Daoy (cell line): Measurements from ENCODE around the gene EML4. TPM values are rescaled to one million over a fixed set of nuclear protein-coding genes. Genes with fewer than 3 reads are reported as not detected.
"Not testable (repeated sequence)": the region's sequence is repeated elsewhere in the genome, so short reads cannot be mapped to it uniquely, and the experiment has no call there.

Experiments
- DNase-seq: peaks from one replicate; pipeline ENCODE4 v3.0.0-alpha.2; 2015; ENCODE audit warnings: low read depth
- total RNA-seq: library from RNA; depleted of rRNA; stranded (reverse); fragments of >200 nt; shearing (Covaris generic); gene quantifications from 2 replicates; pipeline ENCODE4 v1.2.3, GENCODE V29; 2014

The EML4 gene
- total RNA-seq, 1 experiment from 2014 or later: 36.1 TPM

DNA sequence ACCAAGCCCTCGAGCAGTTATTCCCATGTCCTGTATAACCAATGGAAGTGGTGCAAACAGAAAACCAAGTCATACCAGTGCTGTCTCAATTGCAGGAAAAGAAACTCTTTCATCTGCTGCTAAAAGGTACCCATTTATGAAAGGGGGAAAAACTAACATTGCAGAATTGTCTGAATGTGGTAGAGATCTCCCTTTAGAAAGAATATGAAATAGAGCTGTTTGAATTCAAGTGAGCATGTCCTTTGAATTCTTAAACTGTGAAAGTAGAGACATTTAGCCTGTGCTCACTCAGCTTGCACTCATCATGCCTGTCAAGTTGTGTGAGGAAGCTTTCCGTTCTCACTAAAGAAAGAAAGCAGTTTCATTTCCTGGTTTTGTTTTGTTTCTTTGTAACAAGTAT, 87.4 kb downstream of the EML4 start:
- DNase-seq: no peak

DNA sequence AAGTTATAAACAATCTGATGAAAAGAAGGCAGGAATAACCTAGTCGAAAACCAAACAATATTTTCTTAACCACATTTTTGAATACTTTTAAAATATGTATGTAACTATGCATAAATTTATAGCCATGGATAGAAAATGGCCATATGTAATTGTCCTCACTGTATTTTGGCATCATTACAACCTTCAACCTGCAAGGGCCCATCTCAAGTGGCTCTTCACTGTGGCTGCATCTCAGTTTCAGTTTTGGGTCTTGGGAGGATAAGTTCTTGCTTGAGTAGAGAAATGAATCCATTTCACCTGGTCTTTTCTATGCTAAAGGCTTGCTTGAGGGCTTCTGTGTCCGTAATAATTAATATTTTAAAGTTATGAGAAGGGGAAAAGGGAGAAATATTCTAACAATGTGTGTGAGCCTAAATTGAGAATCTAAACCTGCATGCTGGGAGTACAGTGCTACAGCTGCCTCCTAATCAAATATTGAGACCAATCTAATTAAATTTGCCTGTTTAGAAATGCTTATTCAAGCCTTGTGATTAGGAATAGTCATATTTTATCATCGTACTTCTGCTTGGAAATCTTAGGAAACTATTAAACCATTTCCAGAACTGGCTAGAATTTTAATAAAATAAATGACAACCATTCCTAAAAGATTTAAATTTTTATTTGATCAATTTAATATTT, 92.5 kb downstream of the EML4 start:
- DNase-seq: no peak

DNA sequence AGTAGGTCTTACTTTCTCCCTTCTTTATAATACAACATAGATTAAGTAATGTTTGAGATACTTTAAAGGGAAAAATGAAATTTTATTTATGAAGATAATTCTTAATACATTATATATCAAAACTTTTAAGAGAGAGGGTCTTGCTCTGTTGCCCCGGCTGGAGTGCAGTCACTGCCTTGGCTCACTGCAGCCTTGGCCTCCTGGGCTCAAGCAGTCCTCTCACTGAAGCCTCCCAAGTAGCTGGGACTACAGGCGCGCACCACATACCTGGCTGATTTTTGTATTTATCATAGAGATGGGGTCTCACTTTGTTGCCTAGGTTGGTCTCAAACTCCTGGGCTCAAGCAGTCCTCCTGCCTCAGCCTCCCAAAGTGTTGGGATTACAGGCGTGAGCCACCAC, 97.1 kb downstream of the EML4 start:
- no peak for DNase-seq

DNA sequence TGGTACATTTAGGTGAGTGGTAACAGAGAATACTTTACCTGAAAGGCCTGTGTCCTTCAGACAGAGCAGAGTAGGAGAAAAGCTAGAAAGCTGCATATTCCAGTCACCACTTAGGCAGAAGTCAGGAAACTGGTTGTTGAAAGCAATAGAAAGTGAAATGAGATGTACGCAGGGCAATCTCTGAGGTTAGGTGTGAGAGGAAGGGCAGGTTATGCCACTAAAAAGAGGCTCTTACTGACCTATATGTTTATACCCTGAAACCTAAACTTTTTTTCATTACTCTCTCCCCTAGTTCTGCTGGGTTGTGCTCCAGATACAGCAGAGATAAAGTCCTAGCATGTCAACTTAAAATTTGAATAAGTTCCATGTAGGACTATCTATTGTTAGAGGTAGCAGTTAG, 98.4 kb downstream of the EML4 start:
- no peak for DNase-seq

DNA sequence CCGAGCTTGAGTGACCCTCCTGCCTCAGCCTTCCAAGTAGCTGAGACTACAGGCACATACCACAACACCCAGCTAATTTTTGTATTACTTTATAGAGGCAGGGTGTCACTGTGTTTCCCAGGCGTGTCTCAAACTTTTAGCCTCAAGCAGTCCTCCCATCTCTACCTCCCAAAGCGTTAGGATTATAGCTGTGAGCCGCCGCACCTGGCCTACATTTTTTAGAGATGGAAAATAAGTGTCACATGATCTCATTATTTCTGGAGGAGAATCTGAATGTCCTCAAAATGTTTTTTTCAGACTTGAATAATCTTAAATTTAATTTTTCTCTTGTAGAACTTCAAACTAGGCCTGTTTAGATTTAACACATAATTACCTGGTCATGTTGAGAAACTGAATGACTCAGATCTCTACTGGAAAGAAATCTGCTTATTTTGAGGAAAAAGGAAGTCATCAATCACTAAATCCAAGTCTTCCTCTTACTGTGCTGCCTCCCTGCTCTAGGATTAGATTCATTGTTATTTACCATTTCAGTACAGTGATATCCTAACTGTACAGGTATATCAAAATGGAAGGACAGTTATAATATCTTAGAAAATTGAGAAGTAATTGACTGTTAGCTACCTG, 99.5 kb downstream of the EML4 start:
- DNase-seq: no peak

DNA sequence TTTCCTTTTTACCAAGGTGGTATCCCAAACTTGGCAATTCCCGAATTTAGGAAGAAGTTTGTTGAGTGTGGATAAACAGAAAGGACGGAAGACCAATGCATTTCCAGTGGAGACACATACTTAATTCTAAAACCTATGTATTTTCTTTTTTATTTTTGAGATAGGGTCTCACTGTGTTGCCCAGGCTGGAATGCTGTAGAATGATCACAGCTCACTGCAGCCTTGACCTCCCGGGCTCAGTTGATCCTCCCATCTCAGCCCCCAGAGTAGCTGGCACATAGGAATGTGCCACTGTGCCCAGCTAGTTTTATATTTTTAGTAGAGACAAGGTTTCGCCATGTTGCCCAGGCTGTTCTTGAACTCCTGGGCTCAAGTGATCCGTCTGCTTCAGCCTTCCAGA, 101.6 kb downstream of the EML4 start:
- DNase-seq: no peak

DNA sequence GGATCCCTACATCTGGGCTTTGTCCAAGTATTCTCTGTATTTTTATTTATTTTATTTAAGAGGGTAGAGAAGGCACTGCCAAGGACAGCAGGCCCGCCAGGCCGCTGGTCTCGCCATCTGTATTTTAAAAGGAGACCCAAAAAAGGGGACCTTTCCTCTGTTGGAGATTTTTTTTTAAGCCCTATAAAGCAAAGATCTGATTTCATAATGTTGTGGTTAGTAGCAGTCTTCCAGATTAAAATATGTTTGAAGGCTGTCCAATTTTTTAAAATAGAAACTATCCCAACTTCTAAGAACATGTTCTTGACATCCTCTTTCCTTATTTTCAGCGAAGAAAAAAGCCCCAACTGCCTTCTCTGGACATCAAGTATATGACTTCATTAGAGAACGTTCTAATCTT, 102.1 kb downstream of the EML4 start:
- not testable (repeated sequence) for DNase-seq

DNA sequence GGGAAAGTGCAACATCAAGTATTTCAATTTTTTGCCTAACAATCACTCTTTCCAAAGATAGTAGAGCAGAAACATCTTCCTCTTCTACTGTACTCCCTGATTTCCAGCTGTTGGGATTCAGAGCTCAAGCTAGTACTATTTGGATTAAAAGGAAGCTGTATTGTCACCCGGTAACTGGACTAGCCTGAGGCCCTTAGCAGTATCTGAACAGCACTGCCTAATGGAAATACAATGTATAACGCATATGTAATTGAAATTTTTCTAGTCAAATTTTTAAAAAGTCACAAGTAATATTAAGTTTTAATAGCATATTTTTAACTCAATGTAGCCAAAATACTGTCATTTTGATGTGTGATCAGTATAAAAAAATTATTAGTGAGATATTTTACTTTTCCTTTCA, 105.7 kb downstream of the EML4 start:
- no peak for DNase-seq

DNA sequence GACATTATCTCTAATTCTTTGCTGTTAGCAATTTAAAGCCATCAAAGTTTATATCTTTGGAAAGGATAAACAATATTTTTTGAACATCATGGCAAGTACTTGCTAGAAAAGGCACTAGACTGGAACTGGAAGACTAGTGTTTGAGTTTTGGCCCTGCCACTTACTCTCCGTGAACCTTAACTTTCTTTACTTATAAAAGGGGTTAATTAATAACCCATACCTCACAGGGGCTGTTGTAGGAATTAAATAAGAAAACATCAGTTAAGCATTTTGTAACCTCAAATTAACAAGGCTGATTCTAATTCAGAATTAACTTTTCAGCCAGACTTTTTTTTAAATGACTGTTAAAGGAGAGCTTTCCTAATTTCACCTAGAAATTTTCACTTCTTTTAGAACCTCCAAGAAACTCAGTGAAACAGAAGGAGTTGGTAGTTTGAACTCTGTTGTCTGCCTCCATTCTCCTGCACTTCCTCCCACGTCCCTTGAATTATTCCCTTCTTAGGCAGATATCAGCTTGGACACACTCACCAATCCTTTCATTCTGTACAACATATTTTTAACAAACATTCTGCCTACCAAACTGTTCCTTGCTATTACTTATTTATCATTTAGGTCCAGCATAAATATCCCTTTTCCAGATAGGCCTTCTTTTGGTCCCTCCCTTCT, 112.4 kb downstream of the EML4 start:
- DNase-seq: no peak

DNA sequence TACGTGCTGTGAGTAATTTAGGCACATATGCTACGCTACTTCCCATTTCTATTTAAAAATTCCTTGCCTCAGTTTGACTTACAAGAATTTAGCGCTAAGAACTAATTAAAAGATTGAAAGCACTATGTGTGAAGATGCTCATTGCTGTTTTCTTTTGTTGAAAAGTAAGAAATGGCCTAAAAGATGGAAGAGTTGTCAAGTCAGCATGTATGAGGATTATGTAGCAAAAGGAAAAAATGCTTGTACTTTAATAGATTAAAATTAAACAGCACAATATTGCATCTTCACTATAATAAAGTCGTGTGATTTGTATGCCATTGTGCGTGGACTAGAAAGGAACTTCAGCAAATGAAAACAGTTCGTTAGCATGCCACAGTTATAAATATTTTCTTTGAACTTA, 114.9 kb downstream of the EML4 start:
- no peak for DNase-seq

DNA sequence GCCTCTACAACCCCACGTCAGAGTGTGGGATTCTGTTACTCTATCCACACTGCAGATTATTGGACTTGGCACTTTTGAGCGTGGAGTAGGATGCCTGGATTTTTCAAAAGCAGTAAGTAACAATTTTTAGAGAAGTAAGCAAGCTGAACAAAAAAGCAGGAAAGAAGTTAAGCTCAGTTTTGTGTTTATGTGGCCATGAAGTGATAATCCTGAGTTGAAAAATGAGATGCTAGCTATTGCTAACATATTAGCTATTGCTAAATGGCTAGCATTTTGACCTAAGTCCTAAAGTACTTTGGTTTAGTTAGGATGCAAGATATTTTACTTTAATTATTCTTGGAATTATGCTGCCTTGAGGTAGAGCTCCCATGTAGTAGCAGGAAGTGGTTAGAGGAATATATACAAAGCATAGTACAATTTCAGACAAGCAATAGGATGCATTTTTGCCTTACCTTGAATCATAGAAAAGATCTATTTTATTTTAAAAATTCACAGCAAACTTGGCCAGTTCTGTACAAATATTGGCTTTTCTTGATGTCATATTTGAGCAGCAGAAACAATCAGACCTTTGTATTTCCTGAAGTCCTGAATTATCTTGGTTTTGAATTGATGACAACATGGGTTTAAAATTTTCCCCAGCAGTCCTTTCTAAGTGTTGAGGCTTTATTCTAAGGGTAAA, 117.3 kb downstream of the EML4 start:
- DNase-seq: no peak

DNA sequence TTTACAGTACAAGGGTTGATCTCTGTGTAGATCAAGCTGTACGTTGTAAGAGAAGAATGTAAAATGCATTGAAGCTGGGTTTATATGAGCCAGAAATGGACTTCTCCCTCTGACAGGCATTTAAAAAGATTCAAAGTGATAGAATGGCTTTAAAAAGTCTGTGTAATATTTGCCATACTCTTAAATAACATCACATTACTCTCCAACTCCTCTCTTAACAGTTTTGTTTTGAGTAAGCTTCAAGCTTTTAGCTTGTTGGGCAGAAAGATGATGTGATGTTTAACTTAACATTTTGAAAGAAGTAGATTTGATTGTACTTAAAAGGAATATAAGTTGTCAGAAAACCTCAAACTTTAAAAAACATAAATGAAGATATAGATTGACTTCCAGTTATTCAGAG, 119.7 kb downstream of the EML4 start:
- DNase-seq: no peak

DNA sequence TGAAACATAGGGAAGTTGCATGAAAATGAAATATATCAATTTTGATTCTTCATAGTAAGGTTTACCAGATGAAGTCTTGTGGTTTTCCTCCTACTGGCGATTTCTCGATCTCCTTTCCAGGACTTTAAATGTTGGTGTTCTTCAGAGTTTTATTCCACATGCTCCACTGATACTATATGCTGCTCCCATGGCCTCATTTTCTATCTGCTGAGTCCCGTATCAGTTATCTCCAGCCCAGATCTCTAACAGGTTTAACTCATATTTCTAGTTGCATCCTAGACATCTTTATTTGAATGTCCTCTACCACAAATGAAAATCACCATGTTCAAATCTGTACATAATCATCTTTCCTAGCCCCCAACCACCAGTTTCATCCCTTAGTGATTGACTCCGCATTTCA, 120.1 kb downstream of the EML4 start:
- no peak for DNase-seq

DNA sequence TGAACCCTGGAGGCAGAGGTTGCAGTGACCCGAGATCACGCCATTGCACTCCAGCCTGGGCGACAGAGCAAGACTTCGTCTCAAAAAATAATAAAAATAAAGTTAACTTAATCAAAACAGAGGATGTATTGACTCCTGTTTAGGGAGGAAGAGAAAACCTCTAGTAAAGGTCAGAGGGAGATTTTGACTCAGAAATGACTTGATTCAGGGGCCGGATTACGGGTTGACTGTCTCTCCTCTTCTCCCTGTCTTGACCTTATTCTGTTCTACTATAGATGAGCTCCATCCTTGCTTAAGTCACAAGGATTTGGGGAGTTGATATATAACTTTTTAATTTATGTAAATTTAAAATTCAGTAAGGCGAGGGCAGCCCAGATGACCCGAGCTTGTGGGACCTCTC, 120.9 kb downstream of the EML4 start:
- DNase-seq: no peak

DNA sequence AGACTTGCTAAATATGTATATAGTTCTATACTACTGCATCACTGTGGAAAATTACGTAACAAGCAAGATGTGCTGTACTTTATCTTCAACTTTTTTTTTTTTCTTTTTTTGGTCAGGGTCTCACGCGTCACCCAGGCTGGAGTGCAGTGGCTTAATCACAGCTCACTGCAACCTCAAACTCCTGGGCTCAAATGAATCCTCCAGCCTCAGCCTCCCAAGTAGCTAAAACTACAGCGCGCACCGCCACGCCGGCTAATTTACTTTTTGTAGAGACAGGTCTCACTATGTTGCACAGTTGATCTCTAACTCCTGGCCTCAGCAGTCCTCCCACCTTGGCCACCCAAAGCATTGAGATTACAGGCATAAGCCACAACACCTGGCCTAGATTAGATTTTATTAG, 123.9 kb downstream of the EML4 start:
- no peak for DNase-seq

DNA sequence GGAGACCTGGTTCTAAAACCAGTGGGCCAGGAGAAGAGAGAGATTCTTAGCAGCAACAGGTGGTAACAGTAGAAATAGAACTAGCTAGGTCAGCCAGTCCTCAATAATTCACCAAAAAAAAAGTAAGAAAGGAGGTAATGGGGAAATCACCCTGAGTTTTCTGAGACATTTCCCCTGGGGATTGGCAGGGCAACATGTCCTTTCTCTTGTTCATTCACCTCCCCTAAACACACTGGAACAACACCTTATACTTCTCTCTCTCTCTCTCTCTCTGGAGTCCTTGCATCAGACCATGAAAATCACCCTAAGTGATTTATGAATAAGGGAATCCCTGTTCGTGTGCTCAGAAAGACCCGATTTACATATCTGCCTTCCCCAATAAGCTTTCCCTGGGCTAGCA, 127.1 kb downstream of the EML4 start:
- no peak for DNase-seq

DNA sequence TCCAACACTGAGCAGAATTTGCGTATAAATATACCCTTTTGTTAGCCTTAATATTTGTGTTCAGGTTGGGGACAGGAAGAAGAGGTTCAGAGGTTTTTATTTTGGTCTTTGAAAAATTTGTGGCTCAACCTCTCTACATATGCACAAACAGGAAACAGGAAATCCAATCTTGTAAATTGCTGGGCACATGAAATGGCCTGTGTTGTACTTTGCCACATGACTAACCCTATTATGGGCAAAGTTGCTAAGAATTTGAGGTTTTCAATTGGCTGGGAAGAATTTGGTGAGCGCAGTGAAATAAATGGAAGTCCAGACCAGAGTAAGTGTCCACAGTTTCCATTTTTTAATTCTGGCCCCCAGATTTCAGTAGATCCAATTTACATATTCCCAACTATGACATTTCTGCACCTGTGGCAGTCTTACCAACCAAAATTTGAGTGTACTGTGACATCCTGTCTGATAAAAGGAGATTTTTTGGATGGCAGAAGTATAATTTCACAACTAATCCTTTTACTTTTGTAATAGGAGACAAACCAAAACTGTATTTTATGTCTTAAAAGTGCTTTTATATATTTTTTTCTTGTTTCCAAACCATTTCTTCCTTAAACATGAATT, 128.3 kb downstream of the EML4 start:
- no peak for DNase-seq

DNA sequence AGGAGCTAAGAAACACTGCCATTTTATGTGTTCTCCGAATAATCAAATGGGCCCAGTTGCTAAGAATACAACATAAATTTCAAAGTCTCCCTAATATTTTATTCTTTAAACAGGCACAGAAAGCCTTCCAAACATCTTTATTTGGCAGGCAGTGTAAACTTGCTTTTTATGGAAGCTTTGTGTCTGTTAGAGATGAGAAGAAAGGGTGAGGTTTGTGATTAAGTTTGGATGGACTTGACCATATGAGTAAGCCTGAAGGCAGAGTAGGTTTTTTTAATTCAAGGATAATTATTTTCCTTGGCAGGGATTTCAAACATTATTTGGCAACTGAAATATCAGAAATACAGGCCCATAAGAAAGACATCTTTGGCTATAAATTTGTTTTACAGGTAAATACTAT, 129.0 kb downstream of the EML4 start:
- no peak for DNase-seq

DNA sequence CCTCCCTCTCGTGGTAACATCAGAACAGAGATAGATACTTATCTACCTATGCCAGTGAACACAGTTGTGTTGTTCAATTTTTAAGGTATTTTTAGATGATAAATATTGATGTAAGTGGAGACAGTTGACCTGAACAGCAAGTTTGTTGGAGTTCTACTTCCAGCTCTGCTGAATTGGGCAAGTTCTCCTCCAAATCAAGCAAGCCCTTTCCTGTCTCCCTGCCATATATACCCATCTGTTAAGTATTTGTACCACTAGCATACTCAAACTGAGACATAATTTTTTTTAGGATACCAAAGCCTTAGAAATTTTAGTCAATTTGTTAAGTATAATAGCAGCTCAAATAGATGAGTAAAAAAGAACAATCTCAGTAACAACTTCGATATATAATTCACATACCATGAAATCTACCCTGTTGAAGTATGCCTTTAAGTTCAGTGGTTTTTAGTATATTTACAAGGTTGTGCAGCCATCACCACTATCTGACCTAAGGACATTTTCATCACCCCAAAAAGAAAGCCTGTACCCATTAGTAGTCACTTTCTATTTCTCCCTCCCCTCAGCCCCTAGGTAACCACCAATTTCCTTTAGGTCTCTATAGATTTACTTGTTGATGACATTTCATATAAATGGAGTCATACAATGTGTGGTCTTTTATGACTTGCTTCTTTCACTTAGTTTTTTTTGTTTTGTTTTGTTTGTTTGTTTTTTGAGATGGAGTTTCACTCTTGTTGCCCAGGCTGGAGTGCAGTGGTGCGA, 130.0 kb downstream of the EML4 start:
- no peak for DNase-seq

DNA sequence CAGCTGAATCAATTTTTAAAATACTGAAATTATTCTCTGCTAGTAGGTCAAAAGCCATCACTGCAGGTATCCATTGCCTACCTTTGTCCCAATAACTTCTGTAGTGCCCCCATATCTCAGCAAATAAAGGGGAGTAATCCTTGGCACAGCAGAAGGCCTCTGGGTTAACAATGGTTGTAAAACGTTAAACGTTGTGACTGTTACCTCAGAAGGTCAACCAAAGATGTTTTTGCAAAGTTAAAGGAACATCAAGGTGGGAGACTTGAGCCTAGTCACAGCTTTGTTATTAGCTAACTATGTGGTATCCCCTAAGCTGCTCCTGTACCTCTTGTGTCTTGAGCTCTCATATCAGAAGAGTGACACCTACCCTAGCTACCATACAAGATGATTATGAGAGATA, 131.4 kb downstream of the EML4 start:
- no peak for DNase-seq

DNA sequence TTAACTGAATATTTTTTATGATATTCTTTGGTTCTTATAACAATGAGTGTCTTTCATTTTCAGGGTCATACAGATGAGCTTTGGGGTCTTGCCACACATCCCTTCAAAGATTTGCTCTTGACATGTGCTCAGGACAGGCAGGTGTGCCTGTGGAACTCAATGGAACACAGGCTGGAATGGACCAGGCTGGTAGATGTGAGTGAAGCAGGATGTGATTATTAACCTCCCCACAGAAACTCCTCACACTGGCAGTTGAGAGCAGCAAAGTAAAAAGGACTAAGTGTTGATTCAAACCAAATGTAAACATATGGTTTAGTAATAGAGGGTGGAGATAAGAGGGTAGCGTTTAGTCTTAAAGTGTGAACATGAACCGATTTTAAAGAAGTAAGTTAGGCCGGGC, 134.1 kb downstream of the EML4 start:
- no peak for DNase-seq
